ENCODE data around the gene CAPN7.

GRCh38 chr3:15221574-15222217 is 15.7 kb downstream of the CAPN7 start:
- TF ChIP-seq CTCF (IDR thresholded peaks at IDR 0.05), result no peak
- TF ChIP-seq POLR2A (IDR thresholded peaks at IDR 0.05), result no peak
- no peak for TF ChIP-seq EP300 (IDR thresholded peaks at IDR 0.05)

Measured in ovary (tissue), 3 donors.